DLD1 (cell line): ENCODE results near the gene KCNQ1.

Source experiments
- in situ Hi-C: cut with HindIII; loops from 2 replicates; pipeline ENCODE4 v1.10.0; 2017; ENCODE audit warnings: low sequenced_read_pairs

The KCNQ1 gene

DNA sequence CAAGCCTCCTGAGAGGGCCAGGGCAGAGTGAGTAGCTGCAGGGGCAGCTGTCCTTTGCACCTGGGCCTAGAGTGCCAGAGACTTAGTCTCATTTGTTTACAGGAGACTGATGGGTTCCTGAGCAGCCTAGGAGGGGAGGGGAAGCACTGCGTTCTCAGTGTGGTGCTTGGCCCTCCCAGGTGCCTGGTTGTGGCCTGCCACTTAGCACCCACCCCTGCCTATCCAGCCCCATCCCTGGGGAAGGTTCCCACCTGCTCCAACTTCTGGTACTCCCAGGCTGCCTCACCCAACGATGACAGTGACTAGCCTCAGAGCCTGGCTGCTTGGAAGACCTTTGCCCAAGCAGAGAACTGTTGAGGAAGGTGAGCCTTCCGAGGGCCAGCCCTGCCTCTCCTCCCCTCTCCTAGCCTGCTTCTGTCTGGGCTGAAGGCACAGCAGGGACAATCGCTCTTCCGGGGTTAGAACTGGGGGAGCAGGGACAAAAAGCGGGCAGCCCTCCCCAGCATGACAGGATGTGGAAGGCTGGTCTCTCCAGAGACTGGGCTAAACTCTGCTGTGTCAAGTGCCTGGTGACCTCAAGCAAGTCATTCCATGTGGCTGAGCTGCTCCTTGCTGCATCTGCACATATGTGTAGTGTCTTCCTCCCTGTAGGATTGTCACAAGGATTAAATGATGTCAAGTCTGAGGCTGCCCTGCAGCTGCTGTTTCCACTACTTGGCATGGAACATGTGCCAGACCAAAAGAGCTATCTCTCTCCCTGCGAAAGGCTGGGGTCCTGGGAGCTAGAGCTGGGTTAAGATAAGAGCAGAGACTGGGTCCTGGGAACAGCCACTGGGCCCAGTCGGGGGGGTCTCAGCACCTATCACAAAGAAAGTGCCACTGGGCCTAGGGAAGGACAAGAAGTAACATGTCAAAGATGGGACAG, 245.1 kb downstream of the KCNQ1 start:
- in situ Hi-C loops: loop anchor here (5.0 to 10.0 kb wide), 2 partner anchors 32 to 85 kb away; no protein-coding TSS in a partner anchor

DNA sequence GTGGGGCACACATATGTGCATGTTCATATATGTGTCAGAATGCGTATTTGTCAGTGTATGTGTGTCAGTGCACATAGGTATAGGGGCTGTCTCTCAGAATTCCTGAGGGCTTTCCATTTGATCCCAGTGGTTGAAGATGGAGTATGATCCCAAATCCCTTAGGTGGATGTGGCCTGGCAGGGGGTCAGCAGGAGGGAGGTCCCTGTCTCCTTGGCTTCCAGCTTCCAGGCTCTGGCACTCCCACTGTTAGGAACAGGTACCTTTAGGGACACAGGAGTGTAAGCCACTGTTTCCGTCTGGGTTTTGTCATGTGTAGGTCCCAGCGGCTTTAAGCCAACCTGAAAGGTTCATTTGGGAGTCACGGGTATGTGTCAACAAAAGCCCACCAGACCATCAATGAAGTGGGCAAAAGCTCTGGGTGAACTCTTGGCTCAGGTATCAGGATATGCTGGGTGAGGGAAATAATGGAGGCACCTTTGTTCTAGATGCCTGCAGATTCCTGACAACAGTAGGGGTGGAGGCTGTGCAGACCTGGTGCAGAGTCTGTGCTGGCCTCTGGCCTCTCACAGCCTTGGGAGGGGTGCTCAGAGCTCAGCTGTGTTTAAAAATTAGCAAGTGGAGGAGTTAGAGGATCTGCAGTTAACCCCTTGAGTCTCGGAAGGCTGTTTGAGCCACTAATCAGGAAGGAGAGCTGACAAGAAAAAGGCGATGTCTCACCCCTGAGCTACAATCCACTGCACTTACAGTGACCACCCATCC, 246.0 kb downstream of the KCNQ1 start:
- in situ Hi-C loops: no loop called here

- in situ Hi-C loops: no loop called here
Measured at GRCh38 chr11:2691355-2691761, 246.6 kb downstream of the KCNQ1 start.

GRCh38 chr11:2691991-2692875, 247.4 kb downstream of the KCNQ1 start:
- in situ Hi-C loops: no loop called here

- in situ Hi-C loops: no loop called here
Measured at GRCh38 chr11:2693271-2694261, 248.8 kb downstream of the KCNQ1 start.

DNA sequence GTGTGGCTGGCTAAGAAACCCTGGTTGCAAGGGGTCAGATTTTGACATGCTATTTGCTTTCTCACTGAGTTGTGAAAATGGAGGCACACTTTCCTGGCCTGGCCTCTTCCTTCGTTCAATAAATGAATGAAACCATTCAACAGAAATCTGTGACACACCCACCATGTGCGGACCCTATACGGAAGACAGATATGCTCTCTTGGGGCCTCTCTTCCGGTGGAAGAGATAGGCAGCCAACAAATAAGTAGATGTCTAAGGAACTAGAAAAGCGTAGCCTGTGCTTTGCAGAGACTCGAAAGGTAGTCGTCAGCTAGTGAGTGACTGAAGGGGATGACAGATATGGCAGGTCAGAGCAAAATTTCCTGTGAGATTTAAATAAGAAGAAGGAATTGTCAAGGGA, 249.7 kb downstream of the KCNQ1 start:
- in situ Hi-C loops: no loop called here

GRCh38 chr11:2694995-2695939, 250.5 kb downstream of the KCNQ1 start:
- in situ Hi-C loops: no loop called here

DNA sequence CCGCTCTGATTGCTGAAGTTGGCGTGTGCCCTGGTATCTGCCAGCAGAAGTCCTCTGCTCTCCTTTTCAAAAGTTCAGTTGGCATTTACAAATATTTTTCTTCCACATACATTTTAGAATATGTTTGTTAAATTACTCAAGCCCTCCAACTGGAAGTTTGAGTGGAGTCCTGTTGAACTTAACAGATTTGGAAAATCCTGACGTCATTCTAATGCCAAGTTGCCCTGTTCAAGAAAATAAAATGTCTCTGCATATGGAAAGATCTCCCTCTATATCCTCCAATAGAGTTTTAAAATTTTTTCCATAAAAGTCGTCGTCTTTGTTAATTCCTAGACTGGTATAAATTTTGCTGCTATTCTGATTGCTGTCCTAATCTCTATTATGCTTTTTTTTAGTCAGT, 251.6 kb downstream of the KCNQ1 start:
- in situ Hi-C loops: no loop called here

DNA sequence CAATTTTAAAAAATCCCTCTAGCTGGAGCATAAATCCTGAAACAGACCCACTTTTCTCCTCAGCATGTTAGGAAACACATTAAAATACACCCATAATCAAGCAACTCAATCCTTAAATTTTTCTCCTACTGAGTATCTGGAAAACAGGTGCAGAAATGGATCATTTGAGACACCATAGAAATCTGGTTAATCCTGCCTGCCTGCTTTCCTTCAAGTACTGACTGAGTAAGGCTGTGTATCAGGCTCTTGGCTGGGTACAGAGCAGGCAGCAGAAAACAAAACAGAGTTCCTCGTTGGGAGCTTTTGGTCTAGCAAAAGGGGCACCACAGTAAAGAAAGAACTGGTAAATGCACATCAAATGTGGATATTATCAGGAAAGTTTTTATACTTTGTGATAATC, 253.1 kb downstream of the KCNQ1 start:
- in situ Hi-C loops: no loop called here

DNA sequence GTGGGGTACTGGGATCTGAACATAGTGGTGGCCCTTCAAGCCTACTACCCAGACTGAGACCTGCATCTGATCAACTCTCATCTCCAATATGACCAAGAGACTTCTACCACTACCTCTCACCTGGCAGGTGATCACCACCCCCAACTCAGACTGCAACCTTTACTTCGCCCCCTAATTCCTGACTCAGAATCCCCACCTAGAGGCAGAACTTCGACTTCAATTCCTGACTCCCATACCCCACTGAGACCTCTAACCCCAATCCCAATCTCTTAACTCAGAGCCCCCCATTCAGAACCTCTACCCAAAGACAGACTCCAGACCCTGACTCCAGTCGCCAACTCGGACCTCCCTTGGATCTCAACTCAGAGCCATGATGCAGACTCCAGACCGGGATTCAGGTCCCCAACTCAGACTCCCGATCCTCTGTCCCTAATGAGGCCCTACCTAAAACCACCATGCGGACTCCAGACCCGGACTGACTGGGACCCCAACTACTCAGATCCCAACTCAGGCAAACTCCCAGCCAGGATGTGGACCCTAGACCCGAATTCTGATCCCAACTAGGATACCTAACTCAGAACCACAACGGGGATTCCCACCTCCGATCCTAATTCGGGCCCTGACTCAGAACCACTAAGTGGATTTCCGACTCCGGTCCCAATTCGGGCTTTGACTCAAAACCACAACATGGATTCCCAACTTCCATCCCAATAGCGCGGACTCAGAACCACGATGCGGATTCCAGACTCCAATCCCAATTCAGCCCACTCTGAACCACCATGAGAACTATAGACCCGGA, 253.8 kb downstream of the KCNQ1 start:
- in situ Hi-C loops: no loop called here

DNA sequence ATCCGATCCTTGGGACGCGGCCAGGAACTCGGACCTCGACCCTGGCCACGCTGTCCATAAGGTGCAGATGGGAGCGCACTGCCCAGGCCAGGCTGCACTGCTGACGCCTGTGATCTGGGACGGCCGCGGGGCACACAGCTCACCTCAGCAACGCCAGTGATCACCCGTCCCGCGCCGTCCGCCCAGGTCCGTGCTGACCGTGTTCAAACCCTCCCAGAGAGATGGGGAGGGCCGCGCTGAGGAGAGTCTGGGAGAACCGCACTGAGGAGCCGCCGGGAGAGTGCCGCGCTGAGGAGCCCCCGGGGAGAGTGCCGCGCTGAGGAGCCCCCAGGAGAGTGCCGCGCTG, 254.3 kb downstream of the KCNQ1 start:
- in situ Hi-C loops: no loop called here

DNA sequence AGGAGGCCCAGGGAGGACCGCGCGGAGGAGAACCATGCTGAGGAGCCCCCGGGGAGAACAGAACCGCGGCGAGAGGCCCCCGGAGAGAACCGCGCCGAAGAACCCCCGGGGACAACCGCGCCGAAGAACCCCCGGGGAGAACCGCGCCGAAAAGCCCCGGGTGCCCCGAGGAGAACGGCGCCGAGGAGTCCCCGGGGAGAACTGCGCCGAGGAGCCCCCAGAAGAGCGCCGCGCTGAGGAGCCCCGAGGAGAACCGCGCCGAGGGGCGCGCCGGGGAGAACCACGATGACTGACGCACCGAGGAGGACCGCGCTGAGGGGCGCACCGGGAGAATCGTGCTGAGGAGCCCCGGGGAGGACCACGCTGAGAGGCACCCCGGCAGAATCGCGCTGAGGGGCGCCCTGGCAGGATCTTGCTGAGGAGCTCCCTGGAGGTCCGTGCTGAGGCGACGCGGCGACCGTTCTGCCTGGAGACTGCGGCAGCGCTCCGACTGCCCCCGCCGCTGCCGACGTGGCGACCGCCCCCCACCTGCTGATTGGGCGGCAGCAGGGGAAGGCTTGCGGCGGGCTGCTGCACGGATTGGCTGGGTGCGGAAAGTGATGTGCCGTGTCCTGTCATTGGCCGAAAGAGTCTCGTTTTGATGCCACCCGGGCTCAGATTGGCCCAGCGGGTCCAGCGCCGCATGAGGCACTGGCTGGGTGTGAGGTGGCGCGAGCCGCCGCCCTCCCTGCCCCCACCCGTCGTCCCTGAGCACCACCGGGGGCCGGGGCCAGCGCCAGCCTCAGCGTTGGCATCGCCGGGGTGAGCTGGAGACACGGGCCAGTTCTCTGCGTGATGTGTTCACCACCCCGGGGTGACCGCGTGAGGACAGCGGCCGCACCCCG, 255.0 kb downstream of the KCNQ1 start, which contains the start of gene KCNQ1OT1:
KCNQ1OT1 (minus strand) TSS at position 464 of the 884 bp plus-strand sequence.
- in situ Hi-C loops: no loop called here

GRCh38 chr11:2700415-2701211, 255.8 kb downstream of the KCNQ1 start:
- in situ Hi-C loops: no loop called here

DNA sequence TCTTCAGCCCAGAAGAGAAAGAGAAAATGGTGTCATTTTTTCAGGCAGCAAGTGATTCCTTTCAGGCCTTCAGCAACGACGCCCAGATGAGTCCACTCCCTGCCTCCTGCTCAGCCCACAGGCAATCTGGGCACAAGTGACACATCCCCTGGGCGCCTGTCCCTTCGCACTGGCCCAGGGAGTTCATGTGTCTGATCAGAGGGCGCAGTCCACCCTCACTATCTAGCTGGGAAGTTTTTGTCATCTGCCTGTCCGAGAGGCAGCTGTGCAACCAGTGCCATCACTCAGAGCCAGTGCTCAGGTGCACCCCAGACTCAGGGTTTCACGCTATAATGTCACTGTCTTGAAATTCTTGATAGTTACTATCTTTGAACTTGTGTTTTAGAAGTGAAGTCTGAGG, 256.4 kb downstream of the KCNQ1 start:
- in situ Hi-C loops: no loop called here

GRCh38 chr11:2701898-2702434, 257.2 kb downstream of the KCNQ1 start:
- in situ Hi-C loops: no loop called here
